Stimulated activated CD8-positive, alpha-beta memory T cell treated with anti-CD3 and anti-CD28 coated beads, Interleukin-2, amount 100 ng/mL, for 48 hours (primary cell): ENCODE measurements around the gene EDN2.

Source experiments
- DNase-seq, 2 donors: peaks; one replicate each; pipeline ENCODE4 v3.0.0-alpha.2; 2020; ENCODE audit warnings: low read depth in 2 of 2

Gene EDN2

DNA sequence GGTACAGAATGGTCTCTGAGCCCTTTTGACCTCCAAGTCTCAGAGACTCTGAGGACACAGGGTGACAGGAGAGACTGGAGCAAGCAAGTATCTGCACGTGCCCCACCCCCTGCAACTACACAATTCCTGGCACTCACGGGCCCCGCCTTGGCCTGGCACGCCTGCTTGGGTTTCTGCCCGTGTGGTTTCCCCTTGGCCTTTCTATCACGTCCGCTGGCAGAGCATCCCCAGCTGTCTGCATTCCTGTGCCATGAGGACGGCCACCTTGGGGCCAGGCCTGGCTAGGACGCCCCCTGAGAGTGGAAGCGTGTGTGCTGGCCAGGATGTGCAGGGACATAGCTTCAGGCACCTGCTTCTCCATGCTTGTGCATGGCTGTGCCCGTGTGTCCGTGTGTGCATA, 14.3 kb upstream of the EDN2 start:
- no peak for DNase-seq

DNA sequence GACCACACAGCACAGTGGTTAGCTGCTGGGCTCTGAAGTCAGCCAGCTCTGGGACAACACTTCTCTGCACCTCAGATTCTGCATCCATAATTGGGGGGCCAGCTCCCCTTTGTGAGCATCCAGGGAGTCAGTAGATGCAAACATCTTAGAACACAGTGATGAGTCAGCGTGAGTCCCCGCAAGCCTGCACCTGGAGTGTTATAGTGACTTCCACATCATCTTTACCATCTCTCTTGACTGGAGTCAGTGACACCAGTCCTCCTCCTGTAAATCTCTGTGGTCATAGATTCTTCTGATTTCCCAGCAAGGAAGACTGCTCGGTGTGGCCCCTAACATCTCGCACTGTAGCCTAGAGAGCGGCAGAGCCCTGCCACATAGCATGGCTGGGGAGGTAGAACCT, 13.9 kb upstream of the EDN2 start:
- DNase-seq, result no peak

DNA sequence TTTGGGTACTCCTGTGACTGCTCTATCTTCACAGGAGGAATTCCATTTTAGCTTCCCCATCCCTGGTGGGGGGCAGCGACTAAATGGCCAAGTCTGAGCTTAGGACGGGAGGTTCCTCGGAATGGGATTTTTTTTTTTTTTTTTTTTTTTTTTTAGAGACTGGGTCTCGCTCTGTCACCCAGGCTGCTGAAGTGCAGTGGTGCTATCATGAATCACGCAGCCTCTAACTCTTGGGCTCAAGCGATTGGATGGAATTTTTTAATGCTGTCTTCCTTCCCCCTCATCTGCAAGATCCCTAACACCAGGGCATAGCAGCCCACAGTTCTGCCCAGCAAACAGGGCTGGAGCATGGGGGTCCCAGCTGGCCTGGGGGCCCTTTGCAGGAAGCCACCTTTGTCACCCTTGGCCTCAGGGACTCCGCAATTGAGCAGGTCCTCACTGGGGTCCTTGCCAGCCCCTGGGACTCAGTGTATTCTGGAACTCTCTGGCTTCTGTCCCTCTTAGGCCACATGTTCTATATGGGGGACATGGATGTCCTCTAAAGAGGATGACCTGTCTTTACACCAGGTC, 13.1 kb upstream of the EDN2 start:
- no peak for DNase-seq

DNA sequence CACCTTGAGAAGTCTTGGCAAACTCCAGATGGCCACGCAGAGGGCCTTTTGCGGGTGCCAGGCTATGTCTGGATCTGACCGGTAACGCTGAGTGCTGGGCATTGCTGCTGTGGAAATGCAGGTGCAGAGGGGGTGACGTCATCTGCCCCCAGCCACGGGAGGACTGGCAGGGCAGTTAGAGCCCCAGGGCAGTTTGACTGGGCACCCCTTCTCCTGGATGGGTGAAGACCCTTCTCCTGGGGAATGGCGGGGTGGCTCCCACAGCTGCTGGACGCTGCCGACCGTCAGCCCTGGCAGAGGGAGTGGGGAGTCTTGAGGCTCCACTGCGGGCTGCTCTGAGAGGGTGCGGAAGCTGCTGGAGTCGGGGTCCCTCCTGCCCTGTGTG, 12.6 kb upstream of the EDN2 start:
- no peak for DNase-seq

DNA sequence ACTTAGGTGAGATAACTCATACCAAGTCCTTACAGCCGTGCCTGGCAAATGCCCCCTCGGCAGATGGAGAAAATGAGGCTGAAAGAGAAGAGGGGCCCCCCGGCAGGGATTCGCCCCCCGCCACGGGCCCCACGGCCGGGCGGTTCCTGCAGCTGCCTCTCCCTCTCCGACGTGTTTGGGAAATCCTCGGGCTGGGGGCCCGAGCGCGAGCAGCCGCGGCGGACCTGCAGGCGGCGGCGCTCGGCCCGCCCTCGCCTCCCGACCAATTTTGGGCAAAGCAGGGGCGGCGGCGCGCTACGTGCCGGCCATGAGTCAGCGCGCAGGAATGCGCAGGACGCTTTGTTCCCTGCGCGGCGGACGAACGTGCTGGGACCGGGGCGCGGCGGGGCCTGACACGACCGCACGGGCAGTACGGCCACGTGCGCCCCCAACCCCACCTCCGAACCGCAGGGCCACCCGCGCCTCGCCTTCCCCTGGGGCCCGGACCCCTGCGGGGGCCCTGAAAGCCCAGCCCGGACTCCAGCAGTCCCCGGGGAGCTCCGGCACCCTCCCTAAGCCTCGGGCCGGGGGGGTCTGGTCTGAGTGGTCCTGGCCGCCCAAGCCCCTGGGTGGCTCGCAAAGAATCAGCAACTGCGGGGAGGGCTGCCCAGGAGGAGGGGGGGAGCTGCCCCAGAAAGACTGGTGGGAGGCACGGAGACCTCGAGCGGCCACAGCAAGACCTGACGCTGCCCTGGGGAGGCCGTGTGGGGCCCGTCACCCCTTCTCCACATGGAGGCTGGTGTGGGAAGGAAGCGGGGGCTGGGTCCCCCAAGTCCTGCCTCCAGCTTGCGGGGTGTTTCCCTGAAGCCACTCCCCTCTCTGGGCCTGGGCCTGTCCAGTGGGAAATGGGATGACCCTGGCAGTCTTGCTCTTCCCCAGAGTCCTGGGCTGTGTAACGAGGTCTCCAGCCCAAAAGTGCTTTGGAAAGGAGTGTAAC, 11.9 kb upstream of the EDN2 start:
- peak; percentile 48 to 51 for DNase-seq

DNA sequence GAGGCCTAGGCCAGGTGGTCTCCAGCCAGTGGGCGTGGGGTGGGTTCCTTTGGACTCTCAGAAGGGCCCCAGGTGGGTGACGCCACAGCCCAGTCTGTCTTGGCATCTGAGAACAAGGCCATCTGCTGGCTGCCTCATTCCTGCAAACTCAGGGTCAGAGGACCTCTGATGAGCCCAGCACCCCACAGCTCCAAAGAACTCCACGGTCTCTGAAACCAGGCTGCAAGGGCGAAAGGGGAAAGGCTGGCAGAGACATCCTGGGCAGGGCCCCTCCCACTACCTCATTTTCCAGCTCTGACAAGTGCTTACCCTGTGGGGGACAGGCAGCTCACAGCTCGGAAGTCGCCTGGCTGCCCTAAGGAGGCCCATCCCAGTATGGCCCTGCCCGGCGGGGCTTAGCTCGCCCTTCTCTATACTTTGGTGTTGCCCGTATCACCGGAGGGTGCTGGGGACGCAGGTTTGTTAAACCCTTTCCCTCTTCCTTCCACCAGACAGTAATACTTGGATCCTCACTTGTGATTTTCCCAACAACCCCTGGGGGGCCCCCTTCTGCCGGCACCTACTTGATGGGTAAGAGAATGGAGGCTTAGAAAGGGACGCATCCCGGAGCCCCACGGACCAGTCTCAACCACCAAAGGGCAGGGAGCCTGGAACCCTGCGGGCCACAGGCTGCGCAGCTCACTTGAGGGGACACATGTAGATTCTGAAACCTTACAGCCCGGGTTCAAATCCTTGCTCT, 10.9 kb upstream of the EDN2 start:
- DNase-seq, result no peak

DNA sequence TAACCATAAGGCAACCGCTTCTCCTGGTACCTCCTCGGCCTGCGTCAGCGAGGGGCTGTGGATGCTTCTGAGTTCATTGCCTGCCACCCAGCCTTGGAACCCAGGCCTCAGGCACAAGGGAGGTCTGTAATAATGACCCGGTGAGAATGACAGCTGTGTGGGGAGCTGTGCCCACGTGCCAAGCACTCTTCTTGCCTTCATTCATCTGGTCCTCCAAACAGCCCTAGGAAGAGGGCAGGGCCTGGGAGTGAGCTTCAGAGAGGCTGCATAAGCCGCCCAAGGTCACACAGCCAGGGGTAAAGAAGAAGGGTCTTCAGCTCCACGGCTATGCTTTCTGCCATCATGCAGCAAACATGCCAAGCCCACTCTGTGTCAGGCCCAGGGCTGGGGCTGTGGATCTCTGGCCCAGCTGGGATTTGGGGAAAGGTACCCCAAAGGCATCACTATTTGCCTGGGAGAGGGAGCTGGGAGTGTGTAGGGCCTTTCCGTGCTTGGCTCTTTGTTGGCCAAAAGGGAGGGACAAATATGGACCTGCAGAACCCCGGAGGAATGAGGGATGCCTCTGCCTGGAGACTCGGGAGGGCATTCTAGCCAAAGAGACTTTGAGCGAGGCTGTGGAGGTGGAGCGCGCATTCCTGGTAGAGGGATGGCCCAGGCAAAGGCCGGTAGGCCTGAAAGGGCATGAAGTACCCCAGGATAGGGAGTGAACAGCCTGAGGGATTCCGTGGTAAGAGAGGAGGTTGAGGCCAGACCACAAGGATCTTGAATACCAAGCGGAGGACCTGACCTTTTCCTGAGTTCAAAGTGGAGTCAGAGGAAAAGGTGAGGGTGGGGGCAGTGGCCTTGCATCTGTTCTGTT, 10.1 kb upstream of the EDN2 start:
- no peak for DNase-seq

DNA sequence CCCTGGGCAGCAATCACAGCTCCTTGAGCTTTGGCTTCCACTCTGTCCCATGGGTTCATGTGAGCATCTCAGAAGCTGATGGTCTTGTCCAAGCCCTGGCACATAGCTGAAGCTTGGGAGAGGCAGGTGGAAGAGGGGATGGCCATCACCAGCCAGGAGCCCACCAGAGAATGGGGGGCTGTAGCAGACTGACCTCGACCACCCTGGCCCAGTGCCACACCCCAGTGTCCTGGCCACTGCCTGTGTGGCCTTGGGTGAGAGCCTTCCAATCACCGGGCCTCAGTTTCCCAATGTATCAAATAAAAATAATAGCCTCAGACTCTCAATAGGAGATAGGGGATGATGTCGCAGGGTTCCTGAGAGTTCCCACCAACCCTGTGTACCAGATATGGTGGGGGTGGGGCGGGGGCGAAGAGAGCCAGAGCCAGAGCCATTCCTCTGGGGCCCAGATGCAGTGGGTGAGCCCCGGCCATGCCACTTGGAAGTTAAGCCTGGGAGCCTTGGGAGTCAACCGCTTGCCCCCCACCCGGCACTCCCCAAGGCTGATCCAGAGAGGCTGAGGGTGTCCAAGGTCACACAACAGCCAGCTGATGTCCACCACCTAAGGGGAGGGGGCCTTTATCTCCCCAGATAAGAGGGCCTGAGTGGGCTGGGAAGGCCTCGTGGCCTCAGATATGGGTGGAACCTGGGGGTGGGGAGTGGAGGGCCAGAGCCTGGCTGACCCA, 9.3 kb upstream of the EDN2 start:
- no peak for DNase-seq

DNA sequence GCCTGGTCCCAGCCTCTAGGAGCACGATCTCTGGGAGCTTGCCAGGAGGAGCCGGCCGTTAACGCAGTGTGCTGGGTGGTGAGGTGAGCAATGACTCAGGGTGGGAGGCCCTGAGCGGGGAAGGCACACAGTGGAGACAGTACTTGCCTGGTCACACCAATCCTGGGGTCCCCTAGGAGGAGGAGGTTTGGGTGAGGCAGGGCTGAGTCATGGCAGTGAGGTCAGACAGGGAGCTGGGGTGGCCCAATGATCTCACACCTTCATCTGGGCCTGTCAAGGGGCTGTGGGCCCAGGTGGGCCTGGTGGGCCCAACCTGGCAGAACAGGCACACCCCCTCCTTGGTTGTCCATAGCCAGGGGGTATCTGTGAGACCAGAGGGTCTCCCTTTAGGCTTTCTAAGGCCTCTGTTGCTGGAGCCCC, 8.6 kb upstream of the EDN2 start:
- peak in 1 of 2 donors; percentile 26 for DNase-seq

DNA sequence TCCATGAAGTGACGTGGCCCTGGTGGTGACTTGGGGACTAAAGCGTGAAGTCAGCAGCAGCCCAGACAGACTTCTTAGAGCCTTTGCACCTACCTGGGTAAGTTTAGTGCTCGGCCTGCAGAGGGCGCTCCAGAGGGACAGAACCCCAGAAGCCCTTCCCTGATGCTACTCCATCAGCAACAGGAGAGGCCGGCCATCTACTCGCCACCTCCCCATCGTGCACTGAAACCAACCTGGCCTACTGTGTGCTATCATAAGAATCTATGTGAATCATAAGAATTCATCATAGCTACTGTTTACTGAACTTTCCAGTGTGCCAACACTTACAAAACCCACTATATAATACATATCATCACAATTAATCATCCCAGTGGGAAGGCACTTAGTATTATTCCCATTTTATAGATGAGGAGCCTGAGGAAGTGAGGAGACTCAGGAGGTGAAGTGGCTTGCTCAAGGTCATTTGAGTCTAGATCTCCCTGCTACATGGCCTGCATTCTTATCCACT, 7.9 kb upstream of the EDN2 start:
- DNase-seq, result peak; percentile 44

DNA sequence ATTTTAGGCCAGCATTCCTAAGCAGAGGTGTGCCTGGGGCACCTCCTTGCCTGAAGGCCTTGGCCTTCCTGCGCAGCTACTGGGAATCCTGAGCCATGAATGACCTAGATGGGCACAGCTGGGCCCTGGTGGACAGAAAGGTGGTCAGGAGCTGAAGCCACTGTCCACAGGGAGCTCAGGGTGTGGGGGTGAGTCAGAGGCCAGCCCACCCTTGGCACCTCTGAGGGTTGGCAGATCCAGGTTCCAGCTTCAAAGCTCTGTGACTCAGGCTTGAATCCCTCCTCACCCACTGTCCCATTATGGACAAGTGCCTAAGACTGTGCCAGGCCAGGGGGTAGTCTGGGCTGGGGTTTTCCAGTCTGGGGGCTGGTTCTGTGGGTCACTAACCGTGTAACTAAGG, 6.4 kb upstream of the EDN2 start:
- no peak for DNase-seq

DNA sequence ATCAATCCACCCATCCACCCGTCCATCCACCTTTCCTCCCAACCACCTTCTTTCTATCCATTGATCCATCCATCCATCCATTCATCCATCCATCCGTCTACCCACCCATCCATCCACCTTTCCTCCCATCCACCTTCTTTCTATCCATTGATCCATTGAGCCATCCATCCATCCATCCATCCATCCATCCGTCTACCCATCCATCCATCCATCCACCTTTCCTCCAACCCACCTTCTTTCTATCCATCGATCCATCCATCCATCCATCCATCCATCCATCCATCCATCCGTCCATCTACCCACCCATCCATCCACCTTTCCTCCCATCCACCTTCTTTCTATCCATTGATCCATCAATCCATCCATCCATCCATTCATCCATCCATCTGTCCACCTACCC, 5.1 kb upstream of the EDN2 start:
- DNase-seq, result no peak

DNA sequence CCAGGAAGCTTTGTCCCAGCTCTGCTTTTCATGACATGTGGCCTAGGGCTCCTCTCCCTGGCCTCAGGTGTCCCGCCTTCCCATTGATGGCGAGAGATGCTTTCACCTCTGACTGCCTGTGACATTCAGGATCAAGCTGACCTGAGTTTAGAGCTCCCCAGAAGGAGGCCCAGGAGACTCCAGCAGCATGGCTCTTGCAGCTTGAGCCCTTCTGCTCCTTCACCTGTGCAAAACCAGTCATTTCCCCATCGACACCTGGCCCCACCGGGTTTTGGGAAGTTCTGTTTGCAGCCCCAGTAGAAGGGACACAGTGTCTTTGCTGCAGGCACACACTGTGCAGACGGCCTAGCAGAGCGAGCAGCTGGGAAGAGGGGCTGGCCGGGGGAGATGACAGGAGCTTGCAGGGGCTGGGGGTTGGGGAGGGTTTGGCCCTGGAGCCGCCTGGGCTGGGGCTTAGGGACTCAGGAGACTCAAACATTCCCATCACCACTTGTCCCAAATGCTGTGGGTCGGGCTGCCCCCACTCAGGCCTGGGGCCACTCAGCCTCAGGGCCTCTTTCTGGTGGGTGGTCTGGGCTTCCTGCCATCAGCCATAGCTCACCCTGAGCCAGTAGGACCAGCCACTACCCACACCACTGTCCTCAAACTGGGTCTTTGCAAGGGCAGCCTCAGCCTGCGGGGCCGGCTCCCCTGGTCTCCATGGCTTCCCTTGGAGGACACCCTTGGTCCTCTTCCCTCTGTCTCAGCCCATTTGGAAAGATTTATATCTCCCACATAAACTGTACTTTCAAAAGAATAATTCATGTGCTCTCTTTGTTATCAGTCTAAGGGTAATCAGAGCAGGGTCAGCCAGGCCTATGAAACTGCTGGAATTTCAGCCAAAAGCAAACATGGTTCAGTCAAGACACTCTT, 3.8 kb upstream of the EDN2 start:
- DNase-seq, result no peak

DNA sequence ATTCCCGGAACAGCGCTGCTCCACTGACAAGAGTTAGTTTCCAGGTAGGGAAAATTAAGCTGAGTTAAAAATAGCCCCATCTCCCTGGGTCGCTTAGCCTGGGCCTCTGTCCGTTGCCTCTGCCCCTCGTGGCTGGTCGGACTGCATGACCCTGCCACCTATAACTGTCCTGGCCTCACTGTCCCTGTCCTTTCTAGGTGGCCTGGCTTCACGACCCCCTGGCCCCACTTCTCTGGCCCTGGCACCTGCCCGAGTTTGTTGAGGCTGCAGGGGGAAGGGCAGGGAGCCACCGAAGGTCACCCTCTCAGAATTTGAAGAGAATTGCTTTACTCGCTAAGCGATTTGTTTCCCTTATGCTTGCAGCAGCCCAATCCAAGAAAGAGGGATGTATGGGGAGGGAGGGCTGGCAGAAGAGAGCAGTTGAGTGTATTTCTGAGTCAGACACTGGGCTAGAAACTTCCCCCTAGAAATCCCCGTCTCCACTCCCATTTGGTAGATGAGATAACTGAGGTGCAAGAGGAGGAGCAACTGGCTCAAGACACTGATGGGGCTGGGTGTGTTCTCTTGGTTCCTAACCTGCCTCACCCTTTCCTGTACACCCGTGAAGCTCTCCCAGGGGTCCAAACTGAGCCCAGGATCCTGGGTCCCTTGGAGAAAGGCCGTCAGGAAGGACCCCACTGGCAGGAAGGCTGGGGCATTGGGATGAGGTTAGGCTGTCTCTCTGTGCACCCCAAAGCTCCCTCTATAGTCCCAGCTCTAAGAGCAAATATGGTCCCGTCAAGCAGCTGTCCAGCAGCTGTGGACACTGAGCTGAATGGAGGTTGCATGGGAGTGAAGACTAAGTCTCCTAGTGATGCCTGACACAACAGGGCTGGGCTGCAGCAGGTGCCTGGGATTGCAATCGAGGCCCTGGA, 2.9 kb upstream of the EDN2 start:
- DNase-seq, result no peak

DNA sequence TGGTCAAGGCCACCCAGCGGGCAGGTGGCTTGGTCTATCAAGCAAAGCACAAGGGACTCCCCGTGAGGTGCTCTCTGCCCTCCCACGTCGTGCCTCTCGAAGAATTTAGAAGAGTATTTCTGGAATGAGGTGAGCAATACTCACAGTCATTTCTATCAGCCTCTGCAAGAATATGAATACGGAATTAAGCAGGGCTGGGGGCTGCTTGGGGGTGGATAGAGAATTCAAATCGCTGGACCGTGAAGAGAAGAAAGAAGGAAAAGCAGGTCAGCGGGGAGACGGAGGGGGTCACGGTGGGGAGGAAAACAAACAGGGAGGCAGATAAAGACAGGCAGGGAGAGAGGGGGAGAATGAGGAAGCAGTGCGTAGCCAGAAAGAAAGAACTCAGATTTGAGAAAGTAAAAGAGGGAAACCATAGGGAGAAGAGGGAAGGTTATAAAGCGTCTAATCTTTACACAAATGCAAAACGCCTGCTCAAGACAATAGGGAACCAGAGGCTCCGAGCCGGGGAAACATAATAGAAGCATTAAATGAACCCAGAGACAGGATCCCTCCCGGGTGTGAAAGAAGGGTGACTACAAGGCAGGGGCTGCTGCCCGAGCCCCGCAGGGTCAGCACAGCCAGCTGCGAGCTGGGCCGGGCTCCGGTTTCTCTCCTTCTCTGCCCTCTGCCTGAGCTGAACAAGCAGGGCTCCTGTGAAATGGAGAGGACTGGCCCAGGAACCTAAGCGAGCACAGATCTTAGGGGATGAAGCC, 2.1 kb upstream of the EDN2 start:
- no peak for DNase-seq

DNA sequence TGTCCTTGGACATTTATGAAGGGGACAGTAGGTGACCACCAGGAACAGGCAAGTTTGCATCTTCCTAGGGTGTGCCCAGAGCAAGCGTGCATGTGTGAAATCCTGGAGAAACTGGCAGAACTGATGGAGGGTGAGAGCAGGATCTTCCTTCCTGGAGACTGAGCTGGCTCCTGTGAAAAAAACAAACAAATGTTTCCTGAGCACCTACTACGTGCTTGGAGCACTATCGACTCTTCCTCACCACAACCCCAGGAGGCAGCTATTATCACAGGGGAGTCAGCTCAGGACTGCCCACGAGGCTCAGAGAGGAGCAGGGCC, 1.5 kb upstream of the EDN2 start:
- no peak for DNase-seq

DNA sequence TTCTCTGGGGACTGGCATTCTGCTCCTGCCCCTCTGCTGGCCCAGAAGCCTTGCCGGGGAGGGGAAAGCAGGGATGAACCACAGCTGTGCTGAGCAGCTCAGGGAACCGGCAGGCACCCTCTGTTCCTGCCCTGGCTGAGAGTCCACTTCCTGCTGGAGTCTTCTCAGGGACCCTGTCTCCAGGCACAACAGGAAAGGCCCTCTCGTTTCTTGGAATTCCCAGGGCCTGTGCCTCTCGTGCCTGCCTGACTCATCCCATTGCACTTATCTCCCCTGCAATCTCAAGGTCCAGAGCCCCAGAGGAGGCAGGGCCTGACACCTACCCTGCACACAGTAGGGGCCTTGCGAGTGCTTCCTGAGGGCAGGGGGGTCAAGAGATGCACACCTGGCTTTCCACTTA, 1.1 kb upstream of the EDN2 start:
- DNase-seq, result no peak

DNA sequence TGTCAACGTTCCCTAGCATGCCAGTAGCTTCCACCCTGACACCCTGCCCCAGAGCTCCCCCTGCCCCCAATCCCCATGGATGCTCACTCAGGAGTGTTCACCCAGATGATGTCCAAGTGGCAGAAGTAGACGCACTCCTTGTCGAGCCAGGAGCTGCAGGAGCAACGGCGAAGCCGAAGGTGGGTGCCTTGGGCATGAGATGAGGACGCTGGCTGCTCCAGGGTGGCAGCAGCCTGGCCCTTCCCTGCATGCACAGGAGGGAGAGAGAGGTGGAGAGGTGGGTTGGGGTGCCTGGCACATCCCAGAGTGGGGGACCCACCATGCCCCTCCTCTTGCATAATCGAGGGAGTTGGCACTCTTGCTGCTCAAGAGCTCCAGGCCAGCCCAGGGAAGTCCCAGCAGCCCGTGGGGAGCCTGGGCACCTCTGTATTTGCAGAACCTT, 502 bp downstream of the EDN2 start:
- no peak for DNase-seq
